GM18498 (cell line): Measurements from ENCODE around the gene SUPT7L.
"Not testable (repeated sequence)": the region's sequence is repeated elsewhere in the genome, so short reads cannot be mapped to it uniquely, and the experiment has no call there.

ENCODE experiments used
- ATAC-seq: cut with Tn5 transposase; IDR thresholded peaks from one replicate; pipeline ENCODE4 v1.9.1; 2021; ENCODE audit warnings: mild to moderate bottlenecking, moderate library complexity; ENCODE audit not compliant: unreplicated experiment

The SUPT7L gene

GRCh38 chr2:27640722-27641245, 22.6 kb downstream of the SUPT7L start:
- no peak for ATAC-seq

DNA sequence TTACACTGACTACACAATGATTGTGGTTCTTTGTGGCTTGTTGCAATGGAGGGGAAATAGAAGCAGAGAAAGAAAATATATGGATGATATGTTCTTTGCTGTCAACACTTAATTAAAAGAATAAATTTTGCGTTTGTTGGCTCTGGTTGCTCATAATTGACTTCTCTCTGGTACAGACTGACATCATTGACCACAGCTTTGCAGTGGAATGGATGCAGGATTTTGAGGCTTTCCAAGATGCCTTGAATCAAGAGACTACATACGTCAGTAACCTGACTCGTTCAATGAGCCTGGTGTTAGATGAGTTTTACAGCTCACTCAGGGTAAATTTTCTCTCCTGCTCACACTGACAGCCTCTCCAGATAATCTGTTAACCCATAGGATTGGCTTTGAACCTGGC, 24.7 kb downstream of the SUPT7L start:
- ATAC-seq: no peak

DNA sequence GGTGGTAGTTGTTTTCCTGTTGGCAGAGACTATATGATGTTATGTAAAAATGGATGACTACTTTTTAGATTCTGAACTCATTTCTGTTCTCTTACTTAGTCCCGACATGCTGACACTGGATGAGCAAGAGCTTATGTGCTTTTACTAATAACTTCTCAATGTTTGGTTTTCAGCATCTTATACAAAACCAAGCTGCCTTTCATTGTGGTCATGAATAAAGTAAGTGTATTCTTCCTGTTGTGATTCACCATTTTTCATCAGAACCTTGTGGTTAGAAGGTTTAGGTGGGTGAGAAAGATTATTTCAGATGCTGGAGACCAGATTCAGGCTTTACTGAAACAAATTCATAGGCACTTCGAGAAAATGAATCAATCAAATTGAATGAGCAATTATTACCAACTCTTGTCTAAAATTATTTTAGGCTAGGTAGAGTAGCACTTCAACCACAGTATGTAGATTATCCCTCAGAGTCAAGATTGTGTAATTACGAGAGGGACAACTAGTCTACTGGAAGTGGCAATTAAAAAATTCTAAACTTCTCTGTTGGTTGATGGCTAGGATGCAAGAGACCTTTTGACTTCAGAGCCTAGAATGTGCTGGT, 25.3 kb downstream of the SUPT7L start:
- no peak for ATAC-seq

DNA sequence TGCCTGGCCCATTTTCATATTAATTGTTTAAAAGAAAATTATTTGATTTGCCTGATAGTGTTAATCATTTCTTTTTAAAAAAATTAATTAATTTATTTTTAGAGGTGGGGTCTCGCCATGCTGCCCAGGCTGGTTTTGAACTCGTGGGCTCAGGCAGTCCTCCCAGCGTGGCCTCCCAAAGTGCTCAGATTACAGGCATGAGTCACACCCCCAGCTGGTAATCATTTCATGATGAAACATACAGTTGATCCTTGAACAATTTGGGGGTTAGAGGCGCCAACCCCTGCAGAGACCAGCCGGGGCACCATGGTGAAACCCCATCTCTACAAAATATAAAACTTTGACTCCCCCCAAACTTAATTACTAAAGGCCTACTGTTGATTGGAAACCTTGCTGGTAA, 26.6 kb downstream of the SUPT7L start:
- no peak for ATAC-seq

DNA sequence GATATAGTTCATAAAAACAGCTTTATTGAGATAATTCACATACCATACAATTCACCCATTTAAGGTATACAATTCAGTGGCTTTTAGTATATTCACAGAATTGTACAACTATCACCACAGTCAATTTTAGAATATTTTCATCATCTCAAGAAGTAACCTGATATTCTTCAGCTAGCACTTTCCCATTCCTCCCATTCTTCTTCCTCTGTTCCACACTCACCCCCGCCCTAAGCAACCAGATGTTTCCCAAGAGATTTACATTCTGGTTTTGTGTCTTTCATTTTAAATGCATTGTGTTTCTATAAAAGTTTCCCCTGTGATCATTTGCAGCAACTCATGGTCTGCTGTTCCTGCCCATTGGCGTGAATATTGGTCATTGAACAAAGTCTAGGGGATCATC, 29.1 kb downstream of the SUPT7L start:
- ATAC-seq: no peak

DNA sequence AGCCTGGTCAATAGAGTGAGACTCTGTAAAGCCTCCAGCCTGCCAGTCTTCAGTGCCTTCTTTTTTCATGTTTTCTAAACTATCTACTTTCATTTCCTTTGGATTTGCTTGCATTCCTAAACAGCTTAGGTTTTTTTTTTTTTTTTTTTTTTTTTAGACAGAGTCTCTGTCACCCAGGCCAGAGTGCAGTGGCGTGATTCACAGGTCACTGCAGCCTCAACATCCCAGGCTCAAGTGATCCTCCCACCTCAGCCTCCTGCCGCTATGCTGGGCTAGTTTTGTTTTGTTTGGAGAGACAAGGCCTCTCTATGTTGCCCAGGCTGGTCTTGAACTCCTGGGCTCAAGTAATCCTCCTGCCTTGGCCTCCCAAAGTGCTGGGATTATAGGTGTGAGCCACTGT, 33.2 kb downstream of the SUPT7L start:
- not testable (repeated sequence) for ATAC-seq

DNA sequence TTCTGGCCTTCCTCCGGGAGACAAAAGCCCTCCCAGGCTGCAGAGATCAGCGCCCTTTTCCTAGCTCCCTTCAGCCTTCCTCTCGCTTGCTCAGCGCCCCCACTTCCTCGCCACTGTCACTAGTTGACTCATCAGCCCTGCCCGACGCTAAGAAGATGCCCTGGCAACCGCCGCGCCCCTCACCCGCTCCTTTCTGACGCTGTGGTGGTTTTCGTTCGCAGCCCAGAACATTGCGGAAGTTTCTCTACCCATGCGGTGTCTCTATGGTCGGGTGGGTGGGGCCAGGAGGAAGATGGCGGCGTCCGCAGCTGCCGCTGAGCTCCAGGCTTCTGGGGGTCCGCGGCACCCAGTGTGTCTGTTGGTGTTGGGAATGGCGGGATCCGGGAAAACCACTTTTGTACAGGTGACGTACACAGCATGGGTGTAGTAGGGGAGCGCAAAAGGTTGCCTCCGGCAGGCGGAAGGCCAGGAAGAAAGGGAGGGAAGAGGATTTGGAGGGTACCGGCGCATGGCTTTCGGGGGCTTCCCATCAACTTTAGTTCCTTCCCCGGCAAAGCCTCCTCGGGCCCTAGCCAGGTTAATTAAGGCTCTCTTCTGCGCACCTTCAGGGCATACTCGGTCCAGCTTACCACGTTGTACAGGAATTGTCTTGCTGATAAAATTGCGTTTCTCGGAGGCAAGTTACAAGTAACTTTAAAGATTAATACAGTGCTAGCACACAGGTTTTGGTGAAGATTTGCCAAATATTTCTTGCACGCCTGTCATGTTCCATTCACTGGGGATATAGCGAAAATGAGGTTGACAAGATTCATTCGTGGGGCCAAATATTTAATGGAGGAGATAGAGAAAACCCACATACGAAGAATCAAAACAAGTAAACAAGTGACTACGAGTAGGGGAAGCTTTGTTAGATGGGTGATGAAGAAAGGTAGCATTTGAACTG, 34.4 kb downstream of the SUPT7L start, which contains the start of the genes CCDC121 and GPN1:
Gene CCDC121 (minus strand): TSS at position 246 of the 943 bp plus-strand sequence. CDS start 1,213 bp downstream, outside the sequence.
Gene GPN1 (plus strand): TSS at position 284 of the 943 bp plus-strand sequence. CDS start 9 bp downstream, at position 293.
- peak; percentile 99 for ATAC-seq

DNA sequence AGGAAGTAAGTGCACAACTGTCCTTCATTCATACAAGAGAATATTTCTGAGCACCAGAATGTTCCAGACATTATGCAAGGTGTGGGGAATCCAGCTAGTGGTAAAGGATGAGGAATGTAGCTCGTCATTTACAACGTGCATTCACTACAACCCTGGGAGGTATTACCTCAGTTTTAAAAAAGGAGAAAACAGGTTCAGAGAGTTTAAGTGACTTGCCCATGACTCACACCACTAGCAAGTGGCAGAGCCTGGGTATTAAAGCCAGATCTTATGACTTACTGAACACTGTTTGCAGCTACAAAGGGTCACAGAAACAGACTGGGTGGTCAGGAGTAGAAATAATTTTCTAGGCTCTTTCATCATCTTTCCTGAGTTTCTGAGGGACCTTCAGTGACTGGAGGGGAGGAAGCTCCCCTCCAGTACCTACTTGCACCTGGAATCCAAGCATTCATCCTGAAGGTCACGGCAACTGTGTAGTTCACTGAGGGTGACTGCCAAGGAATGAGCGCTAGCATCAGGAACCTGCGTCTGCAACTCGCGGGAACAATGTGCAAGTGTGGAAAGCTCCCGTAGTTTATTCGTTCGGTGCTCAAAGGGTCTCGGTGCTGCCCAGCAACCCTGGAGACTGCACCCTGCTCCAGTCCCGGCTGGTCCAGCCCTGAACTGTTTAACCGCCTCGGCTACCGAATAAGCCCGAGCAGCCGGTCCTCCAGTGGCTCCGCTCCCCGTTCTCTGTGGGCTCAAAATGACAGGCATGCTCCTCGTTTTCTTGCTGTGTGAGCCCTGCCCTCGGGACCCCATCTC, 35.2 kb downstream of the SUPT7L start:
- ATAC-seq: peak; percentile 29

GRCh38 chr2:27626921-27627320, 36.5 kb downstream of the SUPT7L start:
- ATAC-seq: not testable (repeated sequence)

DNA sequence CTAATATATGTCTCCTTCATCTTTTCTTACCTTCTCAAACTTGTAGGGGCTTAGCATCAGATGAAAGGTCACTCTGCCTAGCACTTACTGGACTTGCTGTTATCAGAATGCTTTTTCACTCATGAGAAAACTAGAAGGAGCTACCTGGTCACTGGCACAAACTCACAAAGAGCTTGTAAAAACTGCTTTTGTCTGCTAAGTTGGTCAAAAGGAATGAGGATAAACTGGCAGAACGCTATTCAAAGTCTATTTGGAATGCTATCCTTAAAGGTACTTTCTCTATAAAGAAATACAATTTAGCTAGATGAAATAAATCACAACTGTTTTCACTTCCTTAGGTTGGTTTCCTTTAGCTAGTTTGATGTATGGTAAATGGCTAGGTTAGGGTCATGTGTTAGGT, 37.1 kb downstream of the SUPT7L start:
- ATAC-seq: not testable (repeated sequence)

- ATAC-seq: no peak
Measured at GRCh38 chr2:27624943-27625342, 38.5 kb downstream of the SUPT7L start.

- ATAC-seq: no peak
Measured at GRCh38 chr2:27622921-27623384, 40.5 kb downstream of the SUPT7L start.

- ATAC-seq: no peak
Measured at GRCh38 chr2:27621524-27621923, 41.9 kb downstream of the SUPT7L start.

DNA sequence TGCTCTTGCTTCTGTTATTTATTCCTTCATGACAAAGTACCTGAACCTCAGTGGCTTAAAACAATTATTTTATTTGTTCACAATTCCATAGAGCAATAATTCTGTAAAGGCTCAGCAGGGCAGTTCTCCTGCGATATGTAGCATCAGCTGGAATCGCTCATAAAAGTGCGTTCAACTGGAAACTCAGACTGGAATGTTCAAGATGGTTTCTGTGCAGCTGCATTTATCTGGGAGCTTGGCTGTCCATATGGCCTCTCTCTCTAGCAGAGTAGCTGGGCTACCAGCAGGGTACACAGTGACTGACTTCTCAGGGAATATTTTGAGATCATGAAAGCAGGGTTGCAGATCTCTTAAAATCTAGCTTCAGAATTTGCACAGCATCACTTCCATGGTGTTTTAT, 48.1 kb downstream of the SUPT7L start:
- no peak for ATAC-seq

DNA sequence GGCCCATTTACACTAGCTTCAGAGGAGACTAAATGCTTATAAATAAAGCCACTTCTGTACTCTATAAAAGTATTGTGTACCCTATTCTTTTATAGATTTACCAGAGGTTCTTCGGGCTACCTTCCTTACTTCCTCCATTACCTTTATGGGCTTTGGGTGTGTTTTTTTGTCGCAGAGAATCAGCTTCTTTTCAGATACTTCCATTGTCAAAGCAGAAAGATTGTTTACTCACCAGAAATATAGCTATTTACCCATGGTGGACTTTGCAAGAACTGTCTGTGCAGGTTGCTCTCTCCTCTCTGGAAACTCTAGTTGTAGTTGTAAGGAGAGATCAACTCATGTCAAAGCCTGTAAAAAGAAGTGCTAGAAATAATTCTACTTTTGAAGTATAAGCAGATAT, 49.4 kb downstream of the SUPT7L start:
- no peak for ATAC-seq

DNA sequence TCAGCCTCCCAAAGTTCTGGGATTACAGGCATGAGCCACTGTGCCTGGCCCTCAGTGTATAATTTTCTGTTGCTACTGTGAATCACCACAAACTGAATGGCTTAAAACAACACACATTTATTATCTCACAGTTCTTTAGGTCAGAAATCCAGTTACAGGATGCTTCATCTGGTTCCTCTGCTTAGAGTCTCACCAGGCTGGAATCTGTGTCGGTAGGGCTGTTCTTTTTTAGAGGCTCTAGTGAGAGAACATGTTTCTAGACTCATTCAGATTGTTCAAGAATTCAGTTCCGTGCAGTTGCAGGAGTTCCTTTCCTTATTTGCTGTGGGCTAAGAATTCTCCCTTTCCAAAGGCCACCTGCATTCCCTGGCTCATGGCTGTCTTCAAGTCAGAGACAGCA, 56.8 kb downstream of the SUPT7L start:
- no peak for ATAC-seq
